Natural killer cell (primary cell): ENCODE data around the gene BRAT1. TPM values are rescaled to one million over a fixed set of nuclear protein-coding genes. Genes with fewer than 3 reads are reported as not detected.

Experiments used
- ATAC-seq, 3 donors: fragments of 150-1000 bp in 2 of 3; fragments of 200-7000 bp in 1 of 3; cut with Tn5 transposase; 1 replicate in 1 of 3; 2 replicates in 2 of 3; pipeline ENCODE4 v1.10.0; 2021; ENCODE audit warnings: mild to moderate bottlenecking in 2 of 3, moderate library complexity in 2 of 3
- DNase-seq, 2 donors: peaks; one replicate each; pipeline versions ENCODE4 v3.0.0 to v3.0.0-alpha.2; 2013 to 2021; ENCODE audit warnings: mixed read lengths in 1 of 2
- H3K27ac ChIP-seq: one replicate; pipeline ENCODE4 v1.5.1; 2013; ENCODE audit warnings: mild to moderate bottlenecking, low read length
- H3K27me3 ChIP-seq: one replicate; pipeline ENCODE4 v1.6.1; 2013; ENCODE audit warnings: low read length; ENCODE audit not compliant: control insufficient read depth, insufficient read depth
- H3K36me3 ChIP-seq: one replicate; pipeline ENCODE4 v1.6.1; 2013; ENCODE audit warnings: low read length; ENCODE audit not compliant: control insufficient read depth, insufficient read depth
- H3K4me1 ChIP-seq: one replicate; pipeline ENCODE4 v1.6.1; 2013; ENCODE audit warnings: low read length; ENCODE audit not compliant: control insufficient read depth, insufficient read depth
- H3K4me3 ChIP-seq: one replicate; pipeline ENCODE4 v1.5.1; 2013; ENCODE audit warnings: low read length
- H3K9me3 ChIP-seq: one replicate; pipeline ENCODE4 v1.6.1; 2013; ENCODE audit warnings: low read length; ENCODE audit not compliant: control insufficient read depth, insufficient read depth
- H3K27ac Mint-ChIP-seq, 2 donors: one replicate each; pipeline ENCODE4 v1.8.0; 2022; ENCODE audit warnings: mild to moderate bottlenecking in 2 of 2, mixed read lengths in 2 of 2, moderate library complexity in 1 of 2
- H3K27me3 Mint-ChIP-seq, 2 donors: one replicate each; pipeline ENCODE4 v1.8.0; 2022; ENCODE audit warnings: low read depth in 2 of 2, mixed read lengths in 2 of 2
- H3K36me3 Mint-ChIP-seq: one replicate; pipeline ENCODE4 v1.8.0; 2022; ENCODE audit warnings: mixed read lengths
- H3K4me1 Mint-ChIP-seq, 2 donors: one replicate each; pipeline ENCODE4 v1.8.0; 2022; ENCODE audit warnings: mixed read lengths in 2 of 2
- H3K4me3 Mint-ChIP-seq: one replicate; pipeline ENCODE4 v1.8.0; 2022; ENCODE audit warnings: mild to moderate bottlenecking, moderate library complexity, mixed read lengths
- H3K9me3 Mint-ChIP-seq, 2 donors: one replicate each; pipeline ENCODE4 v1.8.0; 2022; ENCODE audit warnings: mixed read lengths in 2 of 2
- CTCF ChIP-seq: fragments of 200-600 bp; IDR thresholded peaks from one replicate; pipeline ENCODE4 v1.8.0; 2022; ENCODE audit warnings: antibody characterized with exemption
- WGBS: methylation state at CpG from one replicate; pipeline ENCODE4 v1.1.7; 2013; ENCODE audit warnings: missing lambda C conversion rate; ENCODE audit not compliant: insufficient coverage; 5-methylcytosine and 5-hydroxymethylcytosine counted together
- intact Hi-C: fragments of 100-400 bp; cut with micrococcal nuclease; formaldehyde crosslinking; loops from one replicate; pipeline ENCODE4 v1.14.2; 2022
- total RNA-seq, 4 donors: library from RNA; stranded (reverse); fragments of 120-200 nt in 1 of 4; gene quantifications; one replicate each; pipeline versions ENCODE4 v1.2.3 to v1.2.4, GENCODE V29; 2013 to 2022

Gene BRAT1
- total RNA-seq, 3 donors from 2014 or later (not counting 1 experiment from before 2014, with no cell fraction given), result 24.9 to 26.7 (median 25.6) TPM

DNA sequence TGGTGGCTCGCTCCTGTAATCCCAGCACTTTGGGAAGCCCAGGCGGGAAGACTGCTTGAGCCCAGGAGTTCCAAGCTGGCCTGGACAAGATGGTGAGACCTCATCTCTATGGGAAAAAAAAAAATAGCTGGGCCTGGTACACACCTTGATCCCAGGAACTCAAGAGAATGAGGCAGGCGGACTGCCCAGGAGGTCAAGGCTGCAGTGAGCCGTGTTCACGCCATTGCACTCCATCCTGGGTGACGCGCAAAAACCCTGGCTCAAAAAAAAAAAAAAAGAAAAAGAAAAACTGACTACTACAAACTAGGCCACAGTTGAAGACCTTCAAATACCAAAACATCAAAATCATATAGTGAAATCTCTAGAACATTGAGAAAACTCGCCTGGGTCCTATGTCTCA, 3.9 kb downstream of the BRAT1 start:
- no peaks in the 10 kb centered on the region for H3K36me3 Mint-ChIP-seq
- no peaks in the 10 kb centered on the region for H3K9me3 Mint-ChIP-seq
- DNase-seq (no peak), ATAC-seq (no peak)
- H3K4me1 Mint-ChIP-seq, result peaks cover 25 to 30% of the 10 kb centered on the region in 2 donors
- Histone ChIP-seq H3K36me3 (peaks cover 26% of the 10 kb centered on the region), H3K4me3 (no peak overlapping the region), H3K27me3 (no peaks in the 10 kb centered on the region), H3K9me3 (no peaks in the 10 kb centered on the region), H3K4me1 (peaks cover 23% of the 10 kb centered on the region), H3K27ac (no peak overlapping the region)
- intact Hi-C loops, result loop anchor here (10.0 kb wide), 1 partner anchor 147 kb away; the partner anchor contains the start of gene CHST12
- 97% methylated on average over 8 of the region's 8 CpGs for WGBS
- no peak overlapping the region for H3K4me3 Mint-ChIP-seq
- H3K27ac Mint-ChIP-seq, result no peak overlapping the region
- TF ChIP-seq CTCF, result no peak
- H3K27me3 Mint-ChIP-seq, result no peaks in the 10 kb centered on the region

- H3K27ac Mint-ChIP-seq, result peak overlapping the region in 1 of 2 donors; percentile 43
These were observed 8.3 kb downstream of the BRAT1 start for GRCh38 chr7:2546776-2547586.

GRCh38 chr7:2545746-2546425, 9.4 kb downstream of the BRAT1 start:
- Histone ChIP-seq H3K4me1 (no peaks in the 10 kb centered on the region), H3K36me3 (peaks cover 61% of the 10 kb centered on the region), H3K4me3 (no peak overlapping the region), H3K27me3 (no peaks in the 10 kb centered on the region), H3K27ac (no peak overlapping the region), H3K9me3 (no peaks in the 10 kb centered on the region)
- no peak for TF ChIP-seq CTCF
- ATAC-seq, result no peak
- no peaks in the 10 kb centered on the region for H3K36me3 Mint-ChIP-seq
- H3K9me3 Mint-ChIP-seq, result no peaks in the 10 kb centered on the region
- peaks cover 7 to 8% of the 10 kb centered on the region in 2 donors for H3K4me1 Mint-ChIP-seq
- no peak overlapping the region for H3K4me3 Mint-ChIP-seq
- peak in 1 of 2 donors; percentile 9 for DNase-seq
- intact Hi-C loops, result no loop called here
- H3K27ac Mint-ChIP-seq, result no peak overlapping the region
- no peaks in the 10 kb centered on the region for H3K27me3 Mint-ChIP-seq
- WGBS, result 96% methylated on average over 20 of the region's 20 CpGs

More at GRCh38 chr7:2546776-2547586, 8.3 kb downstream of the BRAT1 start:
- Histone ChIP-seq H3K27ac (no peak overlapping the region), H3K4me3 (no peak overlapping the region), H3K4me1 (no peaks in the 10 kb centered on the region), H3K36me3 (peaks cover 56% of the 10 kb centered on the region), H3K9me3 (no peaks in the 10 kb centered on the region), H3K27me3 (no peaks in the 10 kb centered on the region)
- Mint-ChIP-seq H3K9me3 (no peaks in the 10 kb centered on the region), H3K27me3 (no peaks in the 10 kb centered on the region), H3K4me3 (no peak overlapping the region), H3K36me3 (no peaks in the 10 kb centered on the region), H3K4me1 (peaks cover 7 to 8% of the 10 kb centered on the region in 2 donors)
- intact Hi-C loops, result no loop called here
- ATAC-seq (no peak), DNase-seq (peak in 1 of 2 donors; percentile 4)
- 97% methylated on average over 31 of the region's 31 CpGs for WGBS
- TF ChIP-seq CTCF, result no peak
